ENCODE data around the gene YIPF4.
"Not testable (repeated sequence)": the region's sequence is repeated elsewhere in the genome, so short reads cannot be mapped to it uniquely, and the experiment has no call there.

The YIPF4 gene

DNA sequence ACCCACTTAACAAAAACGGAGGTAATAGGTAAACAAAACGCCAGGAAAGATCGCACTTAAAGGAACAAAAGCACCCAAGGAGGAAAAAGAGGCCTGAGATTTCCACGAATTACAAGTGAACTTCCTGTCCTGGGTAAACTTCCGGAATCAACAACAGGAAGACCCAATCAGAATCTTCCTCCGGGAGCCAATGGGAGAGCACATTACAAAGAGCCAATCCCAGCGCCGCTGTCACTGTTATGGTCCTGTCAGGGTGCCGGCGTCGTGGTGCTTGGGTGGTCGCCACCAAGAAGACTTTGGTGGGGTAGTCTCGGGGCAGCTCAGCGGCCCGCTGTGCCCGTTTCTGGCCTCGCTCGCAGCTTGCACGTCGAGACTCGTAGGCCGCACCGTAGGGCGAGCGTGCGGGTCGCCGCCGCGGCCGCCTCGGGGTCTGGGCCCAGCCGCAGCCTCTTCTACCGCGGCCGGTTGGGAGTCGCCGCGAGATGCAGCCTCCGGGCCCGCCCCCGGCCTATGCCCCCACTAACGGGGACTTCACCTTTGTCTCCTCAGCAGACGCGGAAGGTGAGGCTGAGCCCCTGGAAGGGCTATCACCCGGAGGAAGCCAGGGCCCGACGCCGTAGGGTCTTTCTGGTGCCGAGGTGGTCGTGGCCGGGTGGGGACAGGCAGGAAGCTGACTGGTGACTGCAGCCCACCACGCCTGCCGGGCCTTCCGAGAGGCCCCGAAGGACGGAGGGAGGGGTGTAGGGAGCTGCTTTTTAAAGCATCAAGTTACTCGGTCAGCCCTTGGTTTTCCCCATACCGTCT, at the start of gene YIPF4:
TSS of gene YIPF4 (plus strand) at position 231 of the 804 bp plus-strand sequence. CDS start at position 483, 252 bp downstream.
- DNase-seq (ENCODE audit: low read depth), result peak; percentile 85

DNA sequence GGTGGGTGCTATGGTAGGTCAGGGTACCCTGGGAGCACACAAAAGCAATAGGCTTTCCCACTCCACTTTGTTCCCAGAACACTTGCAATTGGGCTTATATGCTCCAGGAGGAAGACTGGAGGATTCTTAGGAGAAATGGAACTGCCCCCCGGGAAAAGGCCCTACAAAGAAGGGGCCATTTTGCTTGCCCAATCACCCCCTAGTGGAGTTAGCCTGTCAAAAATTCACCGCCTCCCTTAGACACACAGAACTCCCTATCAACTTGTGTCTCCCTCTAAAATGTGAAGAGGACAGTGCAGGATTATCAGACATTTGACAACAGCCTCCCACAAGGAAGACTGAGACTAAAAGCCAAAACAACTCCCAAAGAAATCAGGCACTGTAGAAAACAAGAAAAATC, 49.5 kb upstream of the YIPF4 start:
- no peak for DNase-seq (ENCODE audit: low read depth)

DNA sequence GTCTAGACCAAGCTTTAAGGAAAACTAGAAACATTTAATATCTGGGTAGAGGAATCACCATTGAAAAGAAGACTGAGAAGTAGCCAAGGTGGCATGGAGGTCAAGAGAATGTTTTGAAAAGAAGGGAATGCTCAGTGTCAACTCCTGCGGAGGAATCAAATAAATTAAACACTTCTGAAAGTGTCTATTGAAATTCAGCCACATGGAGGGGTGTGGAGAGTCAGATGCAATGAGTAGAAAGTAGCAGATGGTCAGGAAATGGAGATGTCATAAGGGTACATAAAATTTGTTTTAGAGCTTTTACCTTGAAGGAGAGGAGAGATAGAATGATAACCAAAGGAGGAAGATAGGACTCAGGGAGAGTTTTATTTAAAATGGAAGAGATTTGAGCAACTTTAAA, 48.1 kb upstream of the YIPF4 start:
- DNase-seq (ENCODE audit: low read depth), result no peak

DNA sequence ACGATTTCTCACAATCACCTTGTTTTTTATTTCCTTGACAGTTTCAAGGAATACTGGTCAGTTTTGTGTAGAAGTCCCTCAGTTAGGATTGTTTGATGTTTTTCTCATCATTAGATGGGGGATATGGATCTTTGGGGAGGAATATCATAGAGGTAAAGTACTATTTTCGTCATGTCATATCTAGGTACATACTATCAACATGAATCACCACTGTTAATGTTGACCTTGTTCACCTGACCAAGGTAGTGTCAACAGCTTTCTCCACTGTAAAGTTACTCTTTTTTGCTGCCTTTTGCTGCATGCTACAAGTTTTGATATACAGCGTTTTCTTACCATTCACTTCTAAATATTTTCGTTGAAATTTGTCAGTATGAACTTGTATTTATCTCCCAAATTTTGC, 45.7 kb upstream of the YIPF4 start:
- no peak for DNase-seq (ENCODE audit: low read depth)

DNA sequence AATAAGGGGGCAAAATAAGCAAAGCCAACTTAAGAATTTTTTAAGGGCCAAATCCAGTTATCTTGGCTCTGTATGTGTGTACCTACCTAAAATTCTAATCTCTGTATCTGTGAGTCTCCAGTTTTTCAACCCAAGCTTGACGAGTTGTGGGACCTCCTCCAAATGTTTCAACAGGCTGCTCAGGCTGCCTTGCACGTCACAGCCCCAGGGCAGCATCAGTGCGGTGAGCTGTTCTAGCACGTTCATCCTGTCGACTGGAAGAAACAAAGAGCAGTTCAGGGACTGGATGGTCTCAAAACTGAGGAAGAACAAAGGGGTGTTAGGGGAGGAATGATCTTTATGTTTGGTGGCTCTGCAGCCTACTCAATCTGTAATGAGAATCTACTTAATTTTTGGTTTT, 42.4 kb upstream of the YIPF4 start:
- no peak for DNase-seq (ENCODE audit: low read depth)

DNA sequence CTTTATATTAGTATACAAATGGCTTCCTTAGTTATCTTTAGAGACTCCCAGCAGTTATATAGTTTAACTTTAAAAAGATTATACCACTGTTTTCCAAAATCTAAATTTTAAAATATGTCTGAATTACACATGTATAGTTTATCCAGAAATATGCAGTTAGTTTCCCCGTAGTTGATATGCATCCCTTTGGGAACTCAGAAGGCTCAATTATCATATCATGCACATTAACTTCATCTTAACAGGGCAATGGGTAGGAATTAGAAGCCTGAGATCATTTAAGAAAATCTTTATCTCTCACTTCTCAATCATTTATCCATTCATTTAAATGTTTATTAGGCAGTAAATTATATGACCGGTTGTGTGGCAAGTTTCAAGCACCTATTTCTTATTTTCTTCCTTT, 40.2 kb upstream of the YIPF4 start:
- DNase-seq (ENCODE audit: low read depth), result no peak

DNA sequence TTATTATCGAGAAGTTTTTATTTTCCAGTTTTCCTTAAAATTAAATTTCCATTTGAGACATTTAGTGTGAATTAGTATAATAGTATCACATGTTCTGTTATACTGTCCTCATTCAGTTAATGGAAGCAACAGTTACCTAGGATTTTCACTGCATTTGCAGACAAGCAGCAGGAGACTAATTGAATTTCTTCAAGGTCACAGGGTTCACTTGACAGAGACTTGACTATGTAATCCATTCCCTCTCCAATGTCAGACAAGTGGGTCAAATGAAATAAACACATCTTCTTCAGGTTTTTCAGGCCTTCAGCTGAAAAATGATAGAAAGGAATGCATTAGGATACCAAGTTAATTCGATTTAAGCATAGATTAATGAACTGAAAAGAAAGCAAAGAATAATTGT, 39.7 kb upstream of the YIPF4 start:
- no peak for DNase-seq (ENCODE audit: low read depth)

DNA sequence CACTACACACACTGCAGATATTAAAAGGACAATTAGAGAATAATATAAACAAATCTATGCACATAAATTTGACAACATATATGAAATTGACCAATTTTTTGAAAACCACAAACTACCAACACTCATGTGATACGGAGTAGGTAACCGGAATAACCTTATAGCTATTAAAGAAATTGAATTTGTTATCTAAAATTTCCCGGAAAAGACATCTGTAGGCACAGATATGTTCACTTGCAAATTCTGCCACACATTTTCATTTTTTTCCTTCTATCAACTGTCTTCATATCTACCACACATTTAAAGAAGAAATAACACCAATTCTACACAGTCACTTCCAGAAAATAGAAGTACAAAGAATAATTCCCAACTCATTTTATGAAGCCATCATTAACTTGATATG, 35.4 kb upstream of the YIPF4 start:
- DNase-seq (ENCODE audit: low read depth), result no peak

DNA sequence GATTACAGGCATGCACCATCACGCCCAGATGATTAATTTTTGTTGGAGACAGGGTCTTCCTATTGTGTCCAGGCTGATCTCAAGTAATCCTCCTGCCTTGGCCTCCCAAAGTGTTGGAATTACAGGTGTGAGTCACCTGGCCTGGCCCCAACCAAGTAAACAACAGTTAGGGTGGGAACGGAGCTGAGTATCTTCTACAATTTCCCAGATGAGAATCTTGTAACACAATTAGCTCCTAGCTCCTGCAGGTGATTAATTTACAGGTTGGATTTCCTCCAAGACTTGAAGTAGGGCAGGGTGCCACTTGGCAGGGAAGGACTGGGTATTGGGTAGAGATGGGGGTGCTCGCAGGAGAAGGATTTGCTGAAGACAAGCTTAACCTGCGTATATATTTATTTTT, 30.8 kb upstream of the YIPF4 start:
- DNase-seq (ENCODE audit: low read depth), result no peak

DNA sequence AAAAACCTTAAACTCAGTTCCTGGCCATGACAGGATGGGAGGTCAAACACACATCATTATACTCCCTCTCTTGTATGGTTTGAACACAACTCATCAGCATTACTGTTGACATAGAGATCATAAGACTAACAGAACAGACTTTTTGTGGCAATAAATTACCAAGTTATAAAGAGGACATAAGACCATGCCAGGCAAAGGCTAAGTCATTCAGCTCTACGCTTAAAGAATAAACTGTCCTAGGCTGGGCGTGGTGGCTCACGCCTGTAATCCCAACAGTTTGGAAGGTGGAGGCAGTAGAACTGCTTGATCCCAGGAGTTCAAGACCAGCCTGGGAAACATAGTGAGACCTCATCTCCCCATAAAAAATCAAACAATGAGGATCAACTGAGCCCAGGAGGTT, 29.4 kb upstream of the YIPF4 start:
- DNase-seq (ENCODE audit: low read depth), result no peak

DNA sequence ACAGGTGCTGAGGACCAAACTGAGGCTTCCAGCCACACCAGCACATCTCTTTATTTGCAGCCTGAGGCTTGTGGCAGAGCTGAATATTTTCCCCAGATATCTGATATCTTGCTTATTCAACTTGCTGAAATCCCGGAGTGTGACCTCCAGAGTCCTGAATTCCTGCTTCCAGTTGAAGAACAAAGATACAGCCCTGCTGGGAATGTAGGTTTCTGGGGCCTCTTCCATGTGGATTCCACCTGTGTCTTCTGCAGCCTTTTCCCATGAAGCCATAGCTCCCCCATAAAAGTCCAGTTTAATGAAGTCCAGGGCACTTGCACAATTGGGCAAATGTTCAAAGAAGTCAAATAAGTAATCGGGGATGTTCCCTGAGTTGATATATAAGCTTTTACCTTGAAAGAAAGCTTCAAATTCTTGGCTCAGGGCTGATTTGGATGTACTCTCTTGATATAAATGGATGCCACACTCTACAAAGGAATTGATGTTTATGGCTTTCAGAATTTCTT, 27.9 kb upstream of the YIPF4 start:
- no peak for DNase-seq (ENCODE audit: low read depth)

DNA sequence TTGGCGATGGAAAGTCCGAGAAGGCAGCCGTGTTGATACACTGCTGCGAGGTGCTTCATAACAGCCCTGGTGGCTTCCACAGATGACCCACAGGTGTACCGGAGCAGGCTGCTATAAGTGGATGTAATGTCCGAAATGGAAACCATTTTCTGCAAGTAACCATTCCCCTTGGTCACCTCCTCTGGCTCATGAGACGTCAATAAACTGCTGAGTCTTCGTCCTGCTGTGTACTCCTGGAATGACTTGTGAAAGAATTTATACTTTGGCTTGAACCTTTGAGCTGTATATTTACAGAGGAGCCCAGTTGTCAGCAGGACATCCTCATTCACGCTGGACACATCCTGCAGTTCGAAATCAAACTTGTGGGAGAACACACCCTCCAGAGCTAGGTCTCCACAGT, 27.4 kb upstream of the YIPF4 start:
- DNase-seq (ENCODE audit: low read depth), result no peak

DNA sequence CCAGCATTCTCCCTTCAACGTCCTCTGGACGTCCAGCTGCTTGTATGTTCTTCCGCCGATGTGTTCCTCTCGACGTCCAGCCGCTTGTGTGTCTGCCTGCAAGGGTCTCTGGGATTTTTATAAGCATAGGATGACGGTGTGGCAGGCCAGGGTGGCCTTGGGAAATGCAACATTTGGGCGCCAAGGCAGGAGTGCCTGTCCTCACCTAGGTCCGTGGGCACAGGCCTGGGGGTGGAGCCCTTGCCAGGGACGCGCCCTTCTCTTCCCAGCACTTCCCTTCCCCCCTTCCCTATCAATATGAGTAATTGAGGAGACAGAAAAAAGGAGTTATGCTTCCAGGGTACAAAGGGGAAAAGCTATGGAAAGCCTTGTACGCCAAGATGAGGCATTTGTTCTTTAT, 19.5 kb upstream of the YIPF4 start:
- no peak for DNase-seq (ENCODE audit: low read depth)

DNA sequence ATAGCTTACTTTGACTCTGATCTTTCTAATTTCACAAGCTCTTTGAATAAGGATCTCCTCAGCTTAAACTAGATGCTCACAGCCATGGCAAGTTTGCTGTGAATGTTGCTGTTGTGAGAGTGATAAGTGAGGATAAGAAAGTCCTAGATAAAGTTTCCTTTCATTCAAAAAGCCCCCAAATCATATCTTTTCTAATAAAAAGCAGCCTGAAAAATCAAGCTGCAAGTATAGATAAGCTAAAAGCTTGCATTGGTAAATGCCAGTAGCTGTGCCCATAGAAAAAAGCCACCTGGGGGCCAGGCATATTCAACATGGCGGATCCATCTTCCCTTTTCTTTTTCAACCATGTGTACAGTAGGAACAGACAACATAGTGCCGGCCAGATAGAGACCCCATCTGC, 17.3 kb upstream of the YIPF4 start:
- no peak for DNase-seq (ENCODE audit: low read depth)

DNA sequence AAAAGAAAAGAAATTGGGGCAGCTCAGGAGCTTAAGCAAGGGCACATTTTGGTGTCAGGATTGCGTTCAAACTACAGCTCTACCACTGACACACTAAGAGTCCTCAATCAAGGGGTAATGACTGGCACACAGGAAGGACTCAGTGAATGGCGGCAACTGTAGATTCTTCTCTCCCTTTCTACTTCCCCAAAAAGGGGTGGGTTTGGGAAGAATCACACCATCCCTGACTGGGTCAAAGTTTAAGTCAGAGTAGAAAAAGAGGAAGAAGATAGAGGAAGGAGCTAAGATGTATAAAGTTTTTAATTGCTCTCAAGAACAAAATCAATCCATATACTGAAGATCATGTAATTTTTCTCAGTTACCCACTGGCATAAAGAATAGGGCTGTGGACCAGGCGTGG, 15.6 kb upstream of the YIPF4 start:
- DNase-seq (ENCODE audit: low read depth), result no peak

DNA sequence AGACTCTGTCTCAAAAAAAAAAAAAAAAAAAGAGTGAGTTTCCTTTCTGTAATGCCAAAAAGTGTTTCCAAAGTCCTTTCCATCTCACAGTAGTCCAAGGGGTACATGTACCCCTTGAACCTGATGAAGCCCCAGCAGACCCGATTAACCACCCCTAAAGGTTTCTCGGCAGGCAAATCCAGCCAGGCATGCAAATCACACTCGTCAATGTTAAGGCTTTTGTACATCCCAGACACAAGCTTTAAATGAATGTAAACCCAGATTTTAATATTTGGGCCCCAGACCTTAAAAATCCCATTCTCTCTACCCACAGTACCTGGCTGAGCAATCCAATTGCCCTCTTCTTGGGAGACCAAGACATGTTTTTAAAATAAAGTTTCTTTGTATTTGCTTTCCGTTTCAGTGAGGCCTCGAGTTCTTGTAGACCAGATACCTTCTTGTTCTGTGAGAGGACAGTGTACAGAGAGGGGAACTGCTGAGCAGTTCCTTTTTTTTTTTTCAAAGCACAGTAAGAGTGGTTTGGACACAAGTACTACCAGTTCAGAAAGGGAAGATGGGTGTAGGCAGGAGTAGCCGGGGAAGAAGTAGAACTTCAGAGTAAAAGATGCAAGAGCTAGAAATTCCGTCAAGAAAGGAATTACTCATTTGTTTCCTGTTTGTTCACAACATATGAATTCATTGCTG, 13.1 kb upstream of the YIPF4 start, which contains the start of gene NLRC4:
TSS of gene NLRC4 (minus strand) at position 465 of the 684 bp plus-strand sequence. CDS start 8,111 bp downstream, outside the sequence.
- DNase-seq (ENCODE audit: low read depth), result no peak

DNA sequence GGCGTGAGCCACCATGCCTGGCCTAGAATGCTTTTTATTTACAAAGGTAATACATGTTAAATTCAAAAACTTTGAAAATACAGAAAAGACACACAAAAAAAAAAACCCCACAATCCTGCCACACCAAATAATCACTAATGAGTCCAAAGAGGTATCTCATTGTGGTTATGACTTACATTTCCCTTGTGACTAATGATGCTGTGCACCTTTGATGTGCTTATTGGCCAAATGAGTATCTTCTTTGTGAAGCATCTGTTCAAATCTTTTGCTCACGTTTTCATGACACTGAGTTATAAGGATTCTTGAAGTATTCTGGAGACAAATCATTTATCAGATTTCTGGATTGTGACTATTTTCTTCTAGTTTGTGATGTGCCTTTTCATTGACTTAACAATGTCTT, 6.6 kb upstream of the YIPF4 start:
- no peak for DNase-seq (ENCODE audit: low read depth)

DNA sequence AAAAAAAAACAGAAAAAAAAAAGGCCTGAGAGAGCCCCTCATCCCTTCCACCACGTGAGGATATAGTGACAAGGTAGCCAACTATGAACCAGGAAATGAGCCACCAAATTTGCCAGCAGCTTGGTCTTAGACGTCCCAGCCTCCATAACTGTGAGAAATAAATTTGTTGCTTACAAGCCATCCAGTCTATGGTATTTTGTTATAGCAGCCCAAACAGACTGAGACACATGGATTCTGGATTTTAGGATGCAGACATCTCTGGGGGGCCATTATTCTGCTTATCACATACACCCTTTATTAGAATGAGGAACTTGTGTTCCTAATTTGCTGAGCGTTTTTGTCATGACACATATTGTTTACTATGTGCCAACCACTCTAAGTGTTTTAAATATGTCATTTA, 5.4 kb upstream of the YIPF4 start:
- no peak for DNase-seq (ENCODE audit: low read depth)

DNA sequence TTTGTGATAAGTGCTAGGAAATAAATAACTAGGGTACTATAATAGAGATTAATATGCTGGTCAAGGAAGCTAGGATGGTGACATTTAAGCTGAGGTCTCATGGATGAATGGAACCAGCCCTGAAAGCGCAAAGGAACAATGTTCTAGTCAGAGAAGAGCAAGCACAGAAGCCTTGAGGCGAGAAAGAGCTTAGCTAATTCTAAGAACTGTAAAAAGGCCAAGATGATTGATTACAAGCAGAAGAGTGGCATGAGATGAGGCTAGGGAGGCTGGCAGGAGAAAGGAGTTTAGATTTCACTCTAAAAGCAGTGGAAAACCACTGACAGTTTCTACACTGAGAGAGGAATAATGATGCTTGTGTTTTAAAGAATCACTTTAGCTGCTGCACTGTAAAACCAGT, 3.4 kb upstream of the YIPF4 start:
- no peak for DNase-seq (ENCODE audit: low read depth)

DNA sequence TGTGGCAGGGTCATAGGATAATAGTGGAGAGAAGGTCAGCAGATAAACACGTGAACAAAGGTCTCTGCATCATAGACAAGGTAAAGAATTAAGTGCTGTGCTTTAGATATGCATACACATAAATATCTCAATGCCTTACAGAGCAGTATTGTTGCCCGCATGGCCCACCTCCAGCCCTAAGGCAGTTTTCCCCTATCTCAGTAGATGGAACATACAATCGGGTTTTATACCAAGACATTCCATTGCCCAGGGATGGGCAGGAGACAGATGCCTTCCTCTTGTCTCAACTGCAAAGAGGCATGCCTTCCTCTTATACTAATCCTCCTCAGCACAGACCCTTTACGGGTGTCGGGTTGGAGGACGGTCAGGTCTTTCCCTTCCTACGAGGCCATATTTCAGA, 1.9 kb upstream of the YIPF4 start:
- not testable (repeated sequence) for DNase-seq (ENCODE audit: low read depth)

DNA sequence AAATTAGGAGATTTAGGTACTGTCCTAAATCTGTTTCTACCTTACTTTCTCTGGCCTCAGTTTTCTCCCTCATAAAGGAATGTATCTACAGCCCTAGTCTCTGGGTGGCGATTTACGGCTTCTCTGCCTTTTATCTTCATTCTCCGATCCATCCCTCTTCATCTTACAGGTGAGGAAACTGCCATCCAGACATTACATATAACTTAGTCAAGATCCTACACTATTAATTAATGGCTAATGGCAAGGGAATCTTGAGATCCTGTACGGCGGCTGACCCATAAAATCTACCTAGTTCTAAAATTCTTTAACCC, 386 bp upstream of the YIPF4 start:
- DNase-seq (ENCODE audit: low read depth), result no peak

DNA sequence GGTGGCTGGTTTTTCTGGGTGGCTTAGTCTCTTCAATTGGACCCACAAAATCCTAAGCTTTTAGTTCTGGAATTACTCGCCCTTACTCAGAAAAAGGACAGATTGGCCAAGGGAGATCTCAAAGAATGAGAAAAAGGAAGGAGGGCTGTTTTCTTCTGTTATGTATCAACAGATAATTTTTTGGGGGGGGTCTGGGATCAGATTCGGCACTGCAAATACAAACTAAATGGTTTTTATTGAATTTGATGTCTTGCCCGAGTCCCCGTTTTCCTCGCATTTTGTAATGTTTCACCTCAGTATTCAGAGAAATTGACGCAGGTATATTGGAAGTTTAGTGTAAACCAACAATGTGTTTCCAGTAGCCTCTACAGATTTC, 762 bp downstream of the YIPF4 start:
- no peak for DNase-seq (ENCODE audit: low read depth)

DNA sequence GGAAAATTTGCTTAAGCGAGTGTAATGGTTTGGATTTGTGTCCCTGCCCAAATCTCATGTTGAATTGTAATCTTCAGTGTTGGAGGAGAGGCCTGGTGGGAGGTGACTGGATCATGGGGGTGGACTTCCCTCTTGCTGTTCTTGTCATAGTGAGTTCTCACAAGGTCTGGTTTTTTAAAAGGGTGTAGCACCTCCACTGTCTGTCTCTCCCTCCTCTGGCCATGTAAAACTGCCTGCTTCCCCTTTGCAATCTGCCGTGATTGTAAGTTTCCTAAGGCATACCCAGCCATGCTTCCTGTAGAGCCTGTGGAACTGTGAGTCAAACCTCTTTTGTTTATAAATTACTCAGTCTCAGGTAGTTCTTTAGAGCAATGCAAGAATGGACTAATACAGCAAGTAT, 6.6 kb downstream of the YIPF4 start:
- DNase-seq (ENCODE audit: low read depth), result no peak
